ENCODE measurements around the gene MRPL47. TPM values are rescaled to one million over a fixed set of nuclear protein-coding genes. Genes with fewer than 3 reads are reported as not detected.

MRPL47 gene
- total and polyA plus RNA-seq, 2 of the 13 experiments (the other 11 are each of a cell fraction or from before 2014, with no cell fraction given) = 36.1 to 83.8 TPM

DNA sequence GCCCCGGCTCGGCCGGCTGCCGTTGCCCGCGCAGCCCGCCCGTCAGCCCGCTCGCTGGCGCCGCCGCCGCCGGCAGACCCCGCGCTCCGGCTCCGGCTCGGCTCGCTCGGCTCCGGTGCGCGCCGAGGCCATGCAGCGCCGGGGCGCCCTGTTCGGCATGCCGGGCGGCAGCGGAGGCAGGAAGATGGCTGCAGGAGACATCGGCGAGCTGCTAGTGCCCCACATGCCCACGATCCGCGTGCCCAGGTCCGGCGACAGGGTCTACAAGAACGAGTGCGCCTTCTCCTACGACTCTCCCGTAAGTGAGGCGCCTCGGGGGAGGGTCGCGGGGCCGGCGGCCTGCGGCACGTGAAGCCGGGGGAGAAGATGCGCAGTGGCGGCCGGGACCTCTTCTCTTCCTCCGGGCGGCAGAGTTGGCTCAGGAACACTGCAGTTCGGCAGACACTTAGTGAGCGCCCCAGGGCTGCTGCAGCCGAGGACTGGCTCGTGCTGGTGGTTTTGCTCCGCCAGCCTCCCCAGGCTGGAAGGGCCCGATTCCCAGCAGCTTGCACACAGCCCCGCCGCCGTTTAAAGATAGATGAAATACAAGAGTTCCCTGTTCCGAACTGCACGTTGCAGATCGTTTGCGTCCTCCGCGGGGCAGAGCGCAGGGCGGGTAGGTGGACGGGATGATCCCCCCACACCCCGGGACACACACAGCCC lies 48.8 kb upstream of the MRPL47 start (continued):
- TF ChIP-seq, protein P1, sequence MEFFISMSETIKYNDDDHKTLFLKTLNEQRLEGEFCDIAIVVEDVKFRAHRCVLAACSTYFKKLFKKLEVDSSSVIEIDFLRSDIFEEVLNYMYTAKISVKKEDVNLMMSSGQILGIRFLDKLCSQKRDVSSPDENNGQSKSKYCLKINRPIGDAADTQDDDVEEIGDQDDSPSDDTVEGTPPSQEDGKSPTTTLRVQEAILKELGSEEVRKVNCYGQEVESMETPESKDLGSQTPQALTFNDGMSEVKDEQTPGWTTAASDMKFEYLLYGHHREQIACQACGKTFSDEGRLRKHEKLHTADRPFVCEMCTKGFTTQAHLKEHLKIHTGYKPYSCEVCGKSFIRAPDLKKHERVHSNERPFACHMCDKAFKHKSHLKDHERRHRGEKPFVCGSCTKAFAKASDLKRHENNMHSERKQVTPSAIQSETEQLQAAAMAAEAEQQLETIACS (CRISPR knock-in tag; IDR thresholded peaks at IDR 0.05) = no peak
- TF ChIP-seq ZNF251 (CRISPR knock-in tag; IDR thresholded peaks at IDR 0.05) = no peak
- peak; percentile 84 for TF ChIP-seq PHF8 (CRISPR knock-in tag; IDR thresholded peaks at IDR 0.05)
- TF ChIP-seq, protein P2, sequence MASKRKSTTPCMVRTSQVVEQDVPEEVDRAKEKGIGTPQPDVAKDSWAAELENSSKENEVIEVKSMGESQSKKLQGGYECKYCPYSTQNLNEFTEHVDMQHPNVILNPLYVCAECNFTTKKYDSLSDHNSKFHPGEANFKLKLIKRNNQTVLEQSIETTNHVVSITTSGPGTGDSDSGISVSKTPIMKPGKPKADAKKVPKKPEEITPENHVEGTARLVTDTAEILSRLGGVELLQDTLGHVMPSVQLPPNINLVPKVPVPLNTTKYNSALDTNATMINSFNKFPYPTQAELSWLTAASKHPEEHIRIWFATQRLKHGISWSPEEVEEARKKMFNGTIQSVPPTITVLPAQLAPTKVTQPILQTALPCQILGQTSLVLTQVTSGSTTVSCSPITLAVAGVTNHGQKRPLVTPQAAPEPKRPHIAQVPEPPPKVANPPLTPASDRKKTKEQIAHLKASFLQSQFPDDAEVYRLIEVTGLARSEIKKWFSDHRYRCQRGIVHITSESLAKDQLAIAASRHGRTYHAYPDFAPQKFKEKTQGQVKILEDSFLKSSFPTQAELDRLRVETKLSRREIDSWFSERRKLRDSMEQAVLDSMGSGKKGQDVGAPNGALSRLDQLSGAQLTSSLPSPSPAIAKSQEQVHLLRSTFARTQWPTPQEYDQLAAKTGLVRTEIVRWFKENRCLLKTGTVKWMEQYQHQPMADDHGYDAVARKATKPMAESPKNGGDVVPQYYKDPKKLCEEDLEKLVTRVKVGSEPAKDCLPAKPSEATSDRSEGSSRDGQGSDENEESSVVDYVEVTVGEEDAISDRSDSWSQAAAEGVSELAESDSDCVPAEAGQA (IDR thresholded peaks at IDR 0.05; ENCODE audit: low read depth) = no peak
- TF ChIP-seq, protein P2 (CRISPR knock-in tag; IDR thresholded peaks at IDR 0.05; ENCODE audit: borderline replicate concordance) = no peak
- peak; percentile 16; the same call in 1 of the 2 replicates for TF ChIP-seq NFKB2 (CRISPR knock-in tag; IDR thresholded peaks at IDR 0.05; ENCODE audit: borderline replicate concordance)
- TF ChIP-seq, protein P3, sequence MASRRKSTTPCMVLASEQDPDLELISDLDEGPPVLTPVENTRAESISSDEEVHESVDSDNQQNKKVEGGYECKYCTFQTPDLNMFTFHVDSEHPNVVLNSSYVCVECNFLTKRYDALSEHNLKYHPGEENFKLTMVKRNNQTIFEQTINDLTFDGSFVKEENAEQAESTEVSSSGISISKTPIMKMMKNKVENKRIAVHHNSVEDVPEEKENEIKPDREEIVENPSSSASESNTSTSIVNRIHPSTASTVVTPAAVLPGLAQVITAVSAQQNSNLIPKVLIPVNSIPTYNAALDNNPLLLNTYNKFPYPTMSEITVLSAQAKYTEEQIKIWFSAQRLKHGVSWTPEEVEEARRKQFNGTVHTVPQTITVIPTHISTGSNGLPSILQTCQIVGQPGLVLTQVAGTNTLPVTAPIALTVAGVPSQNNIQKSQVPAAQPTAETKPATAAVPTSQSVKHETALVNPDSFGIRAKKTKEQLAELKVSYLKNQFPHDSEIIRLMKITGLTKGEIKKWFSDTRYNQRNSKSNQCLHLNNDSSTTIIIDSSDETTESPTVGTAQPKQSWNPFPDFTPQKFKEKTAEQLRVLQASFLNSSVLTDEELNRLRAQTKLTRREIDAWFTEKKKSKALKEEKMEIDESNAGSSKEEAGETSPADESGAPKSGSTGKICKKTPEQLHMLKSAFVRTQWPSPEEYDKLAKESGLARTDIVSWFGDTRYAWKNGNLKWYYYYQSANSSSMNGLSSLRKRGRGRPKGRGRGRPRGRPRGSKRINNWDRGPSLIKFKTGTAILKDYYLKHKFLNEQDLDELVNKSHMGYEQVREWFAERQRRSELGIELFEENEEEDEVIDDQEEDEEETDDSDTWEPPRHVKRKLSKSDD (CRISPR knock-in tag; IDR thresholded peaks at IDR 0.05; ENCODE audit: low read depth) = no peak
- TF ChIP-seq IRX3 (CRISPR knock-in tag; IDR thresholded peaks at IDR 0.05; ENCODE audit: borderline replicate concordance, low read depth) = no peak
- TF ChIP-seq PRMT3 (CRISPR knock-in tag; IDR thresholded peaks at IDR 0.05; ENCODE audit: borderline replicate concordance, low read depth) = no peak
- TF ChIP-seq, protein P4, sequence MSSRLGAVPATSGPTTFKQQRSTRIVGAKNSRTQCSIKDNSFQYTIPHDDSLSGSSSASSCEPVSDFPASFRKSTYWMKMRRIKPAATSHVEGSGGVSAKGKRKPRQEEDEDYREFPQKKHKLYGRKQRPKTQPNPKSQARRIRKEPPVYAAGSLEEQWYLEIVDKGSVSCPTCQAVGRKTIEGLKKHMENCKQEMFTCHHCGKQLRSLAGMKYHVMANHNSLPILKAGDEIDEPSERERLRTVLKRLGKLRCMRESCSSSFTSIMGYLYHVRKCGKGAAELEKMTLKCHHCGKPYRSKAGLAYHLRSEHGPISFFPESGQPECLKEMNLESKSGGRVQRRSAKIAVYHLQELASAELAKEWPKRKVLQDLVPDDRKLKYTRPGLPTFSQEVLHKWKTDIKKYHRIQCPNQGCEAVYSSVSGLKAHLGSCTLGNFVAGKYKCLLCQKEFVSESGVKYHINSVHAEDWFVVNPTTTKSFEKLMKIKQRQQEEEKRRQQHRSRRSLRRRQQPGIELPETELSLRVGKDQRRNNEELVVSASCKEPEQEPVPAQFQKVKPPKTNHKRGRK (CRISPR knock-in tag; IDR thresholded peaks at IDR 0.05) = no peak
- TF ChIP-seq, protein P5, sequence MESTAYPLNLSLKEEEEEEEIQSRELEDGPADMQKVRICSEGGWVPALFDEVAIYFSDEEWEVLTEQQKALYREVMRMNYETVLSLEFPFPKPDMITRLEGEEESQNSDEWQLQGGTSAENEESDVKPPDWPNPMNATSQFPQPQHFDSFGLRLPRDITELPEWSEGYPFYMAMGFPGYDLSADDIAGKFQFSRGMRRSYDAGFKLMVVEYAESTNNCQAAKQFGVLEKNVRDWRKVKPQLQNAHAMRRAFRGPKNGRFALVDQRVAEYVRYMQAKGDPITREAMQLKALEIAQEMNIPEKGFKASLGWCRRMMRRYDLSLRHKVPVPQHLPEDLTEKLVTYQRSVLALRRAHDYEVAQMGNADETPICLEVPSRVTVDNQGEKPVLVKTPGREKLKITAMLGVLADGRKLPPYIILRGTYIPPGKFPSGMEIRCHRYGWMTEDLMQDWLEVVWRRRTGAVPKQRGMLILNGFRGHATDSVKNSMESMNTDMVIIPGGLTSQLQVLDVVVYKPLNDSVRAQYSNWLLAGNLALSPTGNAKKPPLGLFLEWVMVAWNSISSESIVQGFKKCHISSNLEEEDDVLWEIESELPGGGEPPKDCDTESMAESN (CRISPR knock-in tag; conservative IDR thresholded peaks at IDR 0.05) = 0 out of 2 replicates have a peak, but pooled peaks have one; percentile 49
- TF ChIP-seq, protein P6, sequence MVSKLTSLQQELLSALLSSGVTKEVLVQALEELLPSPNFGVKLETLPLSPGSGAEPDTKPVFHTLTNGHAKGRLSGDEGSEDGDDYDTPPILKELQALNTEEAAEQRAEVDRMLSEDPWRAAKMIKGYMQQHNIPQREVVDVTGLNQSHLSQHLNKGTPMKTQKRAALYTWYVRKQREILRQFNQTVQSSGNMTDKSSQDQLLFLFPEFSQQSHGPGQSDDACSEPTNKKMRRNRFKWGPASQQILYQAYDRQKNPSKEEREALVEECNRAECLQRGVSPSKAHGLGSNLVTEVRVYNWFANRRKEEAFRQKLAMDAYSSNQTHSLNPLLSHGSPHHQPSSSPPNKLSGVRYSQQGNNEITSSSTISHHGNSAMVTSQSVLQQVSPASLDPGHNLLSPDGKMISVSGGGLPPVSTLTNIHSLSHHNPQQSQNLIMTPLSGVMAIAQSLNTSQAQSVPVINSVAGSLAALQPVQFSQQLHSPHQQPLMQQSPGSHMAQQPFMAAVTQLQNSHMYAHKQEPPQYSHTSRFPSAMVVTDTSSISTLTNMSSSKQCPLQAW (CRISPR knock-in tag; IDR thresholded peaks at IDR 0.05) = peak; percentile 33; the same call in 1 of the 2 replicates
